ENCODE results near the gene GRAMD1A. TPM values are rescaled to one million over a fixed set of nuclear protein-coding genes. Genes with fewer than 3 reads are reported as not detected.
A peak's percentile ranks its signal among the peaks of the same experiment; 100 is the strongest.

The GRAMD1A gene
- total RNA-seq, 1 experiment from 2014 or later: 125 TPM

GRCh38 chr19:34976611-34977010, 23.5 kb upstream of the GRAMD1A start:
- no peak overlapping the region for H2BK12ac ChIP-seq (ENCODE audit: insufficient read length, low read depth, low read length)
- H4K20me1 ChIP-seq (ENCODE audit: control insufficient read depth, insufficient read depth, insufficient read length): no peaks in the 10 kb centered on the region
- no peak overlapping the region for H2AK5ac ChIP-seq (ENCODE audit: insufficient read length, low read length)
- H3K18ac ChIP-seq (ENCODE audit: insufficient read length, low read depth, low read length): no peak overlapping the region
- peaks cover 10 to 12% of the 10 kb centered on the region in 2 experiments for H3K9me3 Mint-ChIP-seq
- H3K27ac Mint-ChIP-seq: peak overlapping the region in 1 of 3 experiments; percentile 20; a peak in 1 of 7 replicates
- no peak overlapping the region for H2BK120ac ChIP-seq (ENCODE audit: low read depth, low read length, poor library complexity, severe bottlenecking)
- no peak overlapping the region for H3K56ac ChIP-seq (ENCODE audit: insufficient read length, low read depth, low read length)
- peaks cover 0 to 5% (median 4%) of the 10 kb centered on the region in 3 experiments; a peak in 4 of 7 replicates for H3K36me3 Mint-ChIP-seq (ENCODE audit: insufficient read depth in 1 of 3, low read depth in 3 of 3)
- no peak overlapping the region for H2BK20ac ChIP-seq (ENCODE audit: low read depth, low read length, poor library complexity, severe bottlenecking)
- peaks cover 8% of the 10 kb centered on the region for H3K27me3 Mint-ChIP-seq (ENCODE audit: low read depth)
- peaks cover 12 to 14% of the 10 kb centered on the region in 2 experiments for H3K4me1 Mint-ChIP-seq
- no peak overlapping the region for H3K23ac ChIP-seq (ENCODE audit: insufficient read length, low read depth, low read length)
- H3T11ph ChIP-seq (ENCODE audit: low read length): no peak overlapping the region
- no peak overlapping the region for H3K4me2 ChIP-seq (ENCODE audit: insufficient read depth, insufficient read length, low read length)
- no peak for TF ChIP-seq CTCF (conservative IDR thresholded peaks at IDR 0.05)
- H3K4ac ChIP-seq (ENCODE audit: low read depth, low read length): no peak overlapping the region
- H2AFZ ChIP-seq (ENCODE audit: low read length): no peak overlapping the region
- no peak overlapping the region for H3K9ac ChIP-seq (ENCODE audit: extremely low read depth, insufficient read length, low read length)
- no peak overlapping the region for H2BK15ac ChIP-seq (ENCODE audit: low read depth, low read length)
- no peak overlapping the region for H4K8ac ChIP-seq (replicated peaks; ENCODE audit: insufficient read length, low read depth, low read length)
- DNase-seq: no peak
- H2BK5ac ChIP-seq (ENCODE audit: insufficient read length, low read length): no peak overlapping the region
- no peaks in the 10 kb centered on the region for H3K4me1 ChIP-seq (ENCODE audit: insufficient read depth, low read length)
- H3K14ac ChIP-seq (ENCODE audit: insufficient read depth, low read length): no peak overlapping the region
- H3K4me3 Mint-ChIP-seq: no peak overlapping the region
- H4K91ac ChIP-seq (ENCODE audit: insufficient read length, low read depth, low read length): no peak overlapping the region
- no CpG with 5 or more reads among the region's 3 CpGs for WGBS (ENCODE audit: extremely low coverage, insufficient read length, low lambda C conversion rate)
- H3K79me1 ChIP-seq (ENCODE audit: insufficient read depth, low read depth, low read length, poor library complexity, severe bottlenecking): no peaks in the 10 kb centered on the region
- H3K27ac ChIP-seq (ENCODE audit: insufficient read length, low read depth, low read length): no peak overlapping the region
- H3K27me3 ChIP-seq (ENCODE audit: insufficient read depth, low read length): no peaks in the 10 kb centered on the region
- no peak overlapping the region for H4K5ac ChIP-seq (ENCODE audit: insufficient read length, low read depth, low read length)
- no peaks in the 10 kb centered on the region for H3K23me2 ChIP-seq (ENCODE audit: insufficient read length, low read depth, low read length, poor library complexity, severe bottlenecking)
- no peaks in the 10 kb centered on the region for H3K9me3 ChIP-seq (ENCODE audit: control insufficient read depth, low read depth, low read length)
- no peaks in the 10 kb centered on the region for H3K79me2 ChIP-seq (ENCODE audit: insufficient read depth, low read length)
